Psoas muscle (tissue), 8 donors: ENCODE measurements around the gene IMPG1. TPM values are rescaled to one million over a fixed set of nuclear protein-coding genes. Genes with fewer than 3 reads are reported as not detected.

ENCODE experiments used
- ATAC-seq, 4 donors: fragments of 200-7000 bp; cut with Tn5 transposase; one replicate each; pipeline ENCODE4 v1.9.1; 2020; ENCODE audit warnings: moderate library complexity in 3 of 4, mild to moderate bottlenecking in 2 of 4
- DNase-seq, 2 donors: peaks; one replicate each; pipeline ENCODE4 v3.0.0-alpha.2; 2020
- H3K27ac ChIP-seq: fragments of 200-600 bp; one replicate; pipeline ENCODE4 v1.8.0; 2022
- H3K27me3 ChIP-seq, 3 donors: fragments of 200-600 bp in 1 of 3; one replicate each; pipeline versions ENCODE4 v1.6.1 to v1.8.0; 2013 to 2022; ENCODE audit warnings: low read length in 2 of 3, mild to moderate bottlenecking in 2 of 3, moderate library complexity in 1 of 3; ENCODE audit not compliant: insufficient read depth in 3 of 3
- H3K36me3 ChIP-seq, 2 donors: fragments of 200-600 bp in 1 of 2; one replicate each; pipeline versions ENCODE4 v1.6.1 to v1.8.0; 2013 to 2022; ENCODE audit warnings: low read depth in 1 of 2, mild to moderate bottlenecking in 1 of 2, moderate library complexity in 1 of 2; ENCODE audit not compliant: insufficient read depth in 1 of 2
- H3K4me1 ChIP-seq: fragments of 200-600 bp; one replicate; pipeline ENCODE4 v1.8.0; 2022
- H3K4me3 ChIP-seq: fragments of 200-600 bp; one replicate; pipeline ENCODE4 v1.8.0; 2022; ENCODE audit warnings: mild to moderate bottlenecking
- H3K9me3 ChIP-seq: fragments of 200-600 bp; one replicate; pipeline ENCODE4 v1.8.0; 2022
- WGBS, 3 donors: extraction: QIAGEN DNeasy Blood & Tissue Kit; methylation state at CpG; one replicate each; pipeline versions ENCODE4 v1.1.6 to v1.1.7; 2013; 5-methylcytosine and 5-hydroxymethylcytosine counted together
- intact Hi-C, 2 donors: fragments of 100-400 bp; cut with DNase I; formaldehyde crosslinking; loops; one replicate each; pipeline versions ENCODE4 v1.11.0 to v1.14.2; 2022
- polyA plus RNA-seq, 3 donors: library from polyadenylated mRNA; stranded (reverse); fragments of 200-250 nt; gene quantifications; one replicate each; pipeline ENCODE4 v1.2.3, GENCODE V29; 2013
- total RNA-seq, 4 donors: library from RNA; stranded (reverse); fragmentation: NEBNext Ultra II Directional in 2 of 4; extraction: Animal tissue kit (Norgen Biotek cat#: 25700) in 2 of 4; gene quantifications; one replicate each; pipeline versions ENCODE4 v1.2.1 to v1.2.4, GENCODE V29; 2021 to 2023
- TF ChIP-seq, protein P1 (sequence below): fragments of 200-600 bp; IDR thresholded peaks from one replicate; pipeline ENCODE4 v1.8.0; 2022; ENCODE audit warnings: antibody characterized with exemption
- donor health status: healthy with polysubstance abuse.
- donor health status: DM: no; HTN: no; CAD: no; lungs with moderate emphysema.
- donor health status: Bipolar disorder and iron deficiency.
- donor health status: healthy.
- donor health status: DM: yes; HTN: yes; CAD: no.
- donor health status: DM: no; HTN: no; CAD: no.
- donor health status: DM: no; HTN: no; CAD: no.
- donor health status: DM: yes; HTN: yes; CAD: no.

Gene IMPG1
- total and polyA plus RNA-seq, 7 donors: not detected

DNA sequence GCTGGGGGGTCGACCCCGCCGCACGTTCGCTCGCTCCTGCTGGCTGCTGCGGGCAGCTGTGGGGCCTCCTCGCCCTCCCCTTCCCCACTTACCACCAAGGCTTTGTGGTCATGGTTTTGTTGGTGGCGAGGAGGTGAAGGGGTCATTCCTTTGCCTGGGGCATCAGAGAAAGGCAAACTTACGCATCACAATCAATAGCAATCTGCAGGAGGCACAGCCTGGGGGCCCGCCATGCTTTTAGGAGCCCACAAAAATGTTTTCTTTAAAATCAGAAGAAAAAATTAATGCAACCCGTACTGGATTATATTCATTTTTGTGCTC lies 137.0 kb downstream of the IMPG1 start:
- peaks cover 0 to 2% (median 0%) of the 10 kb centered on the region in 3 donors for H3K27me3 ChIP-seq
- no peaks in the 10 kb centered on the region for H3K4me1 ChIP-seq
- H3K36me3 ChIP-seq: no peaks in the 10 kb centered on the region
- intact Hi-C loops: loop anchor here in 1 of 2 donors (10.0 kb wide), 1 partner anchor 1529 kb away; the partner anchor contains the start of gene HTR1B
- TF ChIP-seq, protein P1, sequence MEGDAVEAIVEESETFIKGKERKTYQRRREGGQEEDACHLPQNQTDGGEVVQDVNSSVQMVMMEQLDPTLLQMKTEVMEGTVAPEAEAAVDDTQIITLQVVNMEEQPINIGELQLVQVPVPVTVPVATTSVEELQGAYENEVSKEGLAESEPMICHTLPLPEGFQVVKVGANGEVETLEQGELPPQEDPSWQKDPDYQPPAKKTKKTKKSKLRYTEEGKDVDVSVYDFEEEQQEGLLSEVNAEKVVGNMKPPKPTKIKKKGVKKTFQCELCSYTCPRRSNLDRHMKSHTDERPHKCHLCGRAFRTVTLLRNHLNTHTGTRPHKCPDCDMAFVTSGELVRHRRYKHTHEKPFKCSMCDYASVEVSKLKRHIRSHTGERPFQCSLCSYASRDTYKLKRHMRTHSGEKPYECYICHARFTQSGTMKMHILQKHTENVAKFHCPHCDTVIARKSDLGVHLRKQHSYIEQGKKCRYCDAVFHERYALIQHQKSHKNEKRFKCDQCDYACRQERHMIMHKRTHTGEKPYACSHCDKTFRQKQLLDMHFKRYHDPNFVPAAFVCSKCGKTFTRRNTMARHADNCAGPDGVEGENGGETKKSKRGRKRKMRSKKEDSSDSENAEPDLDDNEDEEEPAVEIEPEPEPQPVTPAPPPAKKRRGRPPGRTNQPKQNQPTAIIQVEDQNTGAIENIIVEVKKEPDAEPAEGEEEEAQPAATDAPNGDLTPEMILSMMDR: no peak
- WGBS, 3 donors: 36 to 44% (median 39%) methylated on average over 12 of the region's 12 CpGs
- H3K4me3 ChIP-seq: peak overlapping the region; percentile 58
- ATAC-seq (no peak), DNase-seq (no peak)
- no peaks in the 10 kb centered on the region for H3K9me3 ChIP-seq
- no peak overlapping the region for H3K27ac ChIP-seq

DNA sequence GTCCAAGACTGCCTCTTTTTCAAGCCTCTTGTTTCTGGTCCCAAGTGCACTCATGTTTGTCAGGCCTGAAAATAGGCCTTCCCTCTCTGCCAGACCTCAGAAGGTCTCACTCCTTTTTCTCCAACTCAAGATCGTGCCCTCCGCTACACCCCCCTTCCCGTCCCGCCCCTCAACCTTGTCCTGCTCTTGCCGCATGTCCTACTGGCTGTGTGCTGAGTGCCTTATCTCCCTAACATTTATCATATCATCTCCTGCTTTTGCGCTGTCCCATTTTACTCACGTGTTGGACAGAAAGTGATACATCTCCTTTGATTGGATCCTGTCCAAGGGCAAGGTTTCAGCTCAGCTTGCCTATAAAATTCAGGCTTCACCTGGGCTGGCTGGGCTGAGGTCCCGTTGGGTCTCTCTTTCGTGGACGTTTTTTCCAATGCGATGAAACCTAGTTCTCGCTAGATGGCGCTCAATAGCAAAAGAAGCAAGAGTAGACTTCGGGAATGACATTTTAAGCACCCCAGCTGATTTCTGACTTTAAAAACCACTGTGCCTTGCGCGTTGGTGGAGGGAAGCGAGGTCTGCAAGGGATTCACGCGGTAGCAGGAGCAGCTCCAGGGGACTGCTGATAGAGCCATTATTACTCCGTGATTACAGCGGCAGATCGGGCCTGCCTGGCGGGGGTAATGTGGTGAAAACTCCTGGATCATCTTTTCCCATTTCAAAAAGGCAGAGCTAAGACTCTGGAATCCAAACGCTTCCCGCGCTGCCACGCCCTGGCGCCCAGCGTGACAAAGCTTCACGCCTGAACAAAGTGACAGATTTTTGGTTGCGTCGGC lies 137.6 kb downstream of the IMPG1 start:
- Histone ChIP-seq H3K4me1 (no peaks in the 10 kb centered on the region), H3K36me3 (no peaks in the 10 kb centered on the region), H3K27ac (no peak overlapping the region), H3K9me3 (no peaks in the 10 kb centered on the region), H3K27me3 (peaks cover 0 to 2% (median 0%) of the 10 kb centered on the region in 3 donors), H3K4me3 (peak overlapping the region; percentile 58)
- intact Hi-C loops: loop anchor here (5.0 to 10.0 kb wide), 2 partner anchors 1522 to 1530 kb away; partner anchors contain the start of gene HTR1B (in 1 of the 2)
- 4 to 6% (median 5%) methylated on average over 32 of the region's 32 CpGs for WGBS, 3 donors
- peak; percentile 34 to 82 (median 56) for ATAC-seq
- TF ChIP-seq, protein P1: peak; percentile 65
- DNase-seq: no peak

DNA sequence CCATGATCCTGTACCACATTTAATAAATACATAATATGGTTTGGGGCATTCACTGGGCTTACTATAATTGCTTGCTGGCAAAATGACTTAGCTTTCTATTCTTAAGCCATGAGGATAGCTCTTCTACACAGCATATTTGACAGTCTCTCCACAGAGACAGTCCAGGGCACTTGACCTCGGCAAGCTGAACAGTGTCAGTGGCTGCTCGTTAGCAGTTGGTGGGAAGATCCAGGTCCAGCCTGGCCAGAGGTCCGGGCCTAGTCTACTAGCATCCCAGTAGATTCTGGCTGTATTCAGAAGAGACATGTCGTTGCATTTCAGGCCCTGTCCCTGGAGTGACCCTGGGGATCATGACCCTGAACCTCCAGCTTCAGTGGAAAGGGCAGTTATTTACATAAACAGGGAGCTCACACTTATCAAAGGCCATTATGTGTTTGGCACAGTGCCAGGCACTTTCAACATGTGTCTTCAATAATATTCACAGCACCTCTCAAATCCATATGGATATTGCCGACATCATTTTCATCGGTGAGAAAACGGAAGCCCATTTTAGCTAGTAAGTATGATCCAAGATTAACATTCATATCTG lies 139.0 kb downstream of the IMPG1 start:
- 73 to 78% (median 76%) methylated on average over 7 of the region's 7 CpGs for WGBS, 3 donors
- H3K27me3 ChIP-seq: peaks cover 0 to 2% (median 0%) of the 10 kb centered on the region in 3 donors
- no peak for ATAC-seq

DNA sequence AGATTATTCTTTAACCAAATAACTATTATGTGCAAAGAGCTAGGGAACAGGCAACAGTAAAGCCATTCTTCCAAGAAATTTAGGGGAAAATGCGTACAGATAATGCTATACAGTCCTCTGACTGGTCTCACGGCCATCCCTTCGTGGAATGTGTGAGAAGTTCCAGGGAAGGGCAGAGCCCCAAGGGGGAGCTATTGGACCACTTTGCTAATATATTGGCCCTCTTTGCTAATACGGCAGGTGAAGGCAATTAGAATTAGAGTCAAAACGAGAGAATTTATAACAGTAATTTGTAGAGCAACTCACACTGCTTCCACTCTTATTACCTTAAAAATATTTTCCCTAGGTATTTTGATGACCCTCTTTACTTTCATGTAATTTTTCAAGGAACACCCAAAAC lies 140.4 kb downstream of the IMPG1 start:
- Histone ChIP-seq H3K27ac (no peak overlapping the region), H3K27me3 (peaks cover 0 to 2% (median 0%) of the 10 kb centered on the region in 3 donors), H3K4me3 (no peak overlapping the region), H3K9me3 (no peaks in the 10 kb centered on the region), H3K36me3 (no peaks in the 10 kb centered on the region), H3K4me1 (no peaks in the 10 kb centered on the region)
- WGBS, 3 donors: 54 to 58% (median 58%) methylated on average over 5 of the region's 5 CpGs
- TF ChIP-seq, protein P1: no peak
- no peak for ATAC-seq
- no peak for DNase-seq
- intact Hi-C loops: loop anchor here (5.0 to 10.0 kb wide), 2 partner anchors 1525 to 1533 kb away; partner anchors contain the start of gene HTR1B (in 1 of the 2)

More for the DNA sequence above, 139.0 kb downstream of the IMPG1 start:
- no peak for DNase-seq
- Histone ChIP-seq H3K36me3 (no peaks in the 10 kb centered on the region), H3K27ac (no peak overlapping the region), H3K9me3 (no peaks in the 10 kb centered on the region), H3K4me1 (no peaks in the 10 kb centered on the region), H3K4me3 (no peak overlapping the region)
- intact Hi-C loops: loop anchor here (5.0 to 10.0 kb wide), 2 partner anchors 1524 to 1531 kb away; partner anchors contain the start of gene HTR1B (in 1 of the 2)
- TF ChIP-seq, protein P1: no peak
